ENCODE results near the gene RNPC3.

RNPC3 gene, protein sequence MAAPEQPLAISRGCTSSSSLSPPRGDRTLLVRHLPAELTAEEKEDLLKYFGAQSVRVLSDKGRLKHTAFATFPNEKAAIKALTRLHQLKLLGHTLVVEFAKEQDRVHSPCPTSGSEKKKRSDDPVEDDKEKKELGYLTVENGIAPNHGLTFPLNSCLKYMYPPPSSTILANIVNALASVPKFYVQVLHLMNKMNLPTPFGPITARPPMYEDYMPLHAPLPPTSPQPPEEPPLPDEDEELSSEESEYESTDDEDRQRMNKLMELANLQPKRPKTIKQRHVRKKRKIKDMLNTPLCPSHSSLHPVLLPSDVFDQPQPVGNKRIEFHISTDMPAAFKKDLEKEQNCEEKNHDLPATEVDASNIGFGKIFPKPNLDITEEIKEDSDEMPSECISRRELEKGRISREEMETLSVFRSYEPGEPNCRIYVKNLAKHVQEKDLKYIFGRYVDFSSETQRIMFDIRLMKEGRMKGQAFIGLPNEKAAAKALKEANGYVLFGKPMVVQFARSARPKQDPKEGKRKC

GRCh38 chr1:103525607-103526507, at the start of gene RNPC3:
TSS of gene RNPC3 (plus strand) at chr1:103525699. CDS start at chr1:103526071, 372 bp downstream.
- peak; percentile 57 for DNase-seq

DNA sequence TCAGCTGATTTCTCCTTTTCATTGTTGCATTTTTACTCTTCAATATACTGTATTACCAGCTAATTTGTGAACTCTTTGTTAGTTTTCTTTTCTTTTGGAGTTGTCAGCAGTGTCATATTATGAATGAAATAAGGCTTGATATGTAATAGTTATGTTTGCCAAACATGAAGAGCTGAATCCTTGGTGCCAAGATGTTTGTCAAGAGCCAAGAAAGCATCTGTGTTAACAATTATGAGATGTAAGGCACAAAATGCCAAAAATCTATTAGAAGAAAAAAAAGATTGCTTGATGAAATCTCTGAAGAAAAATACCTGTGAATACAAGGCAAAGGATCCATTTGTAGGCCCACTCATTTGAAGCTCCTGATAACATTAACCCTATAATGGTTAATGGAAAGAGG, 48.4 kb upstream of the RNPC3 start:
- DNase-seq = no peak

- no peak for DNase-seq
These were observed 35.6 kb upstream of the RNPC3 start for GRCh38 chr1:103489935-103490334.

DNA sequence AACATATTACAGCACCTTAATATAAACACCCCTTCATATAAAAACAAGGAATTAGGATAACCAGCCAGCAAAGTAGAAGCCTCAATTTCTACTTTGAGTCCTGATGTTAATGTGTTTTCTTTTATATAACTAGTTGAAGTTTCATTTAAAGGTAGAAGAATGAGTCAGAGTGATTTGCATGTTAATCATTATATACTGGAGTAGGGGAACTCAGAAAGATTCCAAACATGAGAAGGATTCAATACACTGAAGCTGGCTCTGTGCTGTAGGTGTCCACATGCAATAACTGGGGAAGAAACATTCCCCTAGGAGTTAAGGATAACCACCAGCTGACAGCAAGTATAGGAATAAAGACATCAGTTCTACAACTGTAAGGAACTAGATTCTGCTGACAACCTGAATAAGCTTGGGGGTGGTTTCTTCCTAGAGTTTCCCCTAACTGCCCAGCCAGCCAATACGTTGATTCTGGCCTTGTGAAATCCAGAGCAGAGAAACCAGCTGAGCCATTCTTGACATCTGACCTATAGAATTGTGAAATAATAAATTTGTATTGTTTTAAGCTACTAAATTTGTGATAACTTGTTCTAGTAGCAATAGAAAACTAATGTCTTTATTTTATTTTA, 33.4 kb upstream of the RNPC3 start:
- no peak for DNase-seq

- no peak for DNase-seq
These were observed 29.4 kb upstream of the RNPC3 start for GRCh38 chr1:103496014-103496635.

DNA sequence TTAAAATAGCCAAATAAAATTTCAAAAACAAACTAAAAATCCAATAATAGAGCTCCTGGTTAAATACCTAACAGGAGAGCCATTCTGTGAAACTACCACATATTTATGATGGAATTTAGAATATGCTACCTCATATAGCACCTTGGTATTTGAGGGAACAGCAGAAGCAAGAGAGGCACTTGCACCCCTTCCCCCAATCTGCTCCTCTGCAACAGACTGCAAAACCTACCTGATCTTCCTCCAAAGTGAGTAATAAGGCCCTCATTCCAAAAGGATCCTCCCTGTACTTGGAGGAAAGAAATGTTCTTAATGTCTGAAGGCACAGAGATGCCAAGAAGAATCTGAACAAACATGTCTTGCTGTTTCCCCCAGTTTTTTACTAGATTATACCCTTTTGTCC, 28.1 kb upstream of the RNPC3 start:
- DNase-seq = no peak

DNA sequence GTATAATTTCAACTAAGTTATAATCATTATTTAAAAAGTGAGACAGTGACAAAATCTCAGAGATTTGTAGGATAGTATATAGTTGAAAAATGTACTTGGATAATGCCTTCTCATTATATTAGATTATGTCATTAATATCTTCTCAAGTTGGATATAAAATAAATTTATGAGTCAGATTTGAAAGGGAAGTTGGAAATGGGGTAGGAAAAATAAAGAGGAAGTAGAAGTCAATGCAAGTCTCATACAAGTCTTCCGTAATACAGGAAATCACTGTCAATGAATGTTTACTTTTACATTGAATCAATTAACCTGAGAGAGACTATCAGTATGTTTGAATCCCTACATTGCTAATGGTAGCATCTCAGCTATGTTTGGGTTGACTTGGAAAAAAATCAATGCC, 16.2 kb upstream of the RNPC3 start:
- no peak for DNase-seq

- DNase-seq = no peak
These were observed 11.8 kb upstream of the RNPC3 start for GRCh38 chr1:103513711-103514110.

DNA sequence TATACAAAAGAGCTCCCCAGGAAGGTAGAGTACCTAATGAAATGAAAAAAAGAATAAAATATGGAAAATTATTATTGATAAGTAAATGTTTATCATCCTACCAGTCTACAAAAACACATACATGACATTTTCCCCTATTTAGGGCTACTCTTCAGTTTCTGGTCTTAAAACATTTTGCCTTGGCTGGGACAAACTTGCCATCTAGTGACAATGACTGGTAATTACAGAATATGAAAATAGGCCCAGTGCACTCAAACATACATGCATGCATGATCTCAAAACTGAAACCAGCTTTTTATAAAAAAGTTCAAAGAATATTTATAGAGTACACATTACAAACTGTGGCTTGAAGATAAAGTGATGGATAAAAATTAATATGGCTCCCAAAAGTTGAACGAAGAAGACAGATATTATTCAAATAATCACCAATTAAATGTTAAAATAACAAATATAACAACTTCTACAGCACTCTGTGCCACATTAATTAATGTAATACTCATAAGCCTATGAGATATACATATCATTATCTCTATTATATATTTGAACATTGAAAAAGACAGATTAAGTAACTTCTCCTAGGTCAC, 10.5 kb upstream of the RNPC3 start:
- no peak for DNase-seq

DNA sequence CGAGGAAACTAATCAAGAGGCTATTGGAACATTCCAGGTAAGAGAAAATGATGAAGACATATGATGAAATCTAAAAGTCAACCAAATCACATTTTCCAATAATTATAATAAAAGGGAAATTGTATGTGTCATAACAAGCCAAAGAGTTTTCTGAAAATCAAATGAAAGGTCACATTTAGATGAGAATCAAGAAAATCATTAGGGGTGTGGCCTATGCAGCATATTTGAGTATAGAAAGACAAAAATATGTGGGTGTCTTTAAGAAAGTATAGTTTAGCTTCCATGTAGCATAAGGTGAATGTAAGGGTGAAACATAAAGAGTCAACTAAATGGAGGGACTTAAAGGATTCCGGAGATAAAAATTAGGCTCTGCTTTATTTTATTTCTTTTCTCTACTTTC, 9.2 kb upstream of the RNPC3 start:
- no peak for DNase-seq

DNA sequence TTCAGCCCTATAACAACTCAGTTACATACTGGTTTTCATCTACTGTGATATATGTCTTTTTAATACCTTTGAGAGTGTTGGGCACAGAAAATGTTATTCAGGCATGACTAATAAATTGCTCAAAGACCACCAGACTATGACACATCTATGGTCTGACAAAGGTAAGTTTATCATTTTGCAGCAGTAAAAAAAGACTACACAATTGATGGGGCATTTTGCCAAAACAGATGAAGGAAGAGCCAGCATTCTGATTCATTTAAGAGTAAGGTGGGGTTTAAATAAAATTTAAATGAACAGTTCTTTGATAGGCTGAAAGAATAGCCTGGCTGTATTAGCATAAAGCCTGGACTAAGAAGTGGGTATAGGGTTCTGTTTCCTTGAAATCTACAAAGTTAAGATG, 8.8 kb upstream of the RNPC3 start:
- DNase-seq = no peak

GRCh38 chr1:103517380-103518047, 8.0 kb upstream of the RNPC3 start:
- DNase-seq = no peak

DNA sequence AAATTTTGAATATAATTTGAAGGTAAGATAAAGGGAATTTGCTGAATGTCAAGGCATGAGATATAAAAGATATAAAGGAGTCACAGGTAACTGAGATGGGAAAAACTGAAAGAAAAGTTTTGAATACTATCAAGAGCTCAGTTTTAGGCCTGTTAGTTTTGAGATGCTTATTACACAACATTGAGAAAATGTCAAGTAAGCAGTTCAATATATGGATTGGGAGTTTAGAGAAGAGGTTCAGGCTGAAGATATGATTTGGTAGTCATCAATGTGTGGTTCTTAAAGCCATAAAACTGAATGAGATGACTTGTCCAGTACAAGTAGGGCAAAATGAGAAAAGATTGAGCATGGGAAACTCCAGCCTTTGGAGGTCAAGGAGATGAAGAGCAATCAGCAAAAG, 4.7 kb upstream of the RNPC3 start:
- no peak for DNase-seq

DNA sequence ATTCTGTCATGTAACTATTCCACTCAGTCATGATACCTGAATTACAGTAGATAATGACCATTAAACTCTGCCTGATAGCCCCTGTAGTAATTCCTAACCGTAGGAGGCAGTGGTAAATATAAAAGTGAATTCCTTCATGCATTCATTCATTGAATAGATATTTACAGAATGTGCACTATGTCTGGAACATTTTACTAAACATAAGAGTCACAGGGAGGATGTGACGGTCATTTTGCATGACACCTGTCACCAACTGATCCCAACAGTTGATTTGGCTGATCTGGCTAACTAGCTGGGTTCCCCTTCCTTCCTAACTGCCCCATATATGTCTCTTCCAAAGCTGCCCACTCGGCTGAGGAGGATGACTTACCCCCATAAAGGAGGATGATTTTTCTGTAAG, 2.2 kb upstream of the RNPC3 start:
- no peak for DNase-seq

- DNase-seq = no peak
These were observed 339 bp upstream of the RNPC3 start for GRCh38 chr1:103525114-103525606.

- no peak for DNase-seq
These were observed 1.8 kb downstream of the RNPC3 start for GRCh38 chr1:103527331-103527730.

DNA sequence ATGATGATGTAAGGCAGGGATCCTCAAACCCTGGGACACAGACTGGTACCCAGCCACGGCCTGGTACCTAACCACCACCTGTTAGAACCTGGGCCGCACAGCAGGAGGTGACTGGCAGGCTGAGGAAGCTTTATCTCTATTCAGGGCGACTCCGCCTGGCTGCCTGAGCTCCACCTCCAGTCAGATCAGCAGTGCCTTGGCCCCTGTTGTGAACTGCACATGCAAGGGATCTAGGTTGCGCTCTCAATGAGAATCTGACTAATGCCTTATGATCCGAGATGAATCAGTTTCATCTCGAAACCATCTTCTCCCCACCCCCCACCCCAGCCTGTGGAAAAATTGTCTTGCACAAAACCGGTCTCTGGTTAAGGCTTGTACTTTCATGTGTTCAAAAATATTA, 4.2 kb downstream of the RNPC3 start:
- DNase-seq = no peak

DNA sequence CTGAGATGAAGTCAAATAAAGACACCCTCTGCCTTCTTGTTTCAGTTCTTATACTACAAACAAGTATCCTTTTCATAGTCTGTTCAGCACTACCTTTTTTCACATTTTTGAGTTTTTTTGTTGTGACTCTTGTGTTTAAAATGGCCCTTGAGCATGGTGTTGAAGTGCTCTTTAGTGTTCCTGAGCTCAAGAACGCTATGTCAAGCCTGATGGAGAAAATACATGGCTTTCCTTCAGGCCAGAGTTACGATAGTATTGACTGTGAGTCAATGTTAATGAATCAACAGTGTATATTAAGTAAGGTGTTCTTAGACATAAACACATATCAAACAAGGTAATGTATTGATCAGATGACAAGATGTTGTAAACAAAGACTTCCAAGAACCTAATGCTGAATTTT, 12.7 kb downstream of the RNPC3 start:
- DNase-seq = no peak

DNA sequence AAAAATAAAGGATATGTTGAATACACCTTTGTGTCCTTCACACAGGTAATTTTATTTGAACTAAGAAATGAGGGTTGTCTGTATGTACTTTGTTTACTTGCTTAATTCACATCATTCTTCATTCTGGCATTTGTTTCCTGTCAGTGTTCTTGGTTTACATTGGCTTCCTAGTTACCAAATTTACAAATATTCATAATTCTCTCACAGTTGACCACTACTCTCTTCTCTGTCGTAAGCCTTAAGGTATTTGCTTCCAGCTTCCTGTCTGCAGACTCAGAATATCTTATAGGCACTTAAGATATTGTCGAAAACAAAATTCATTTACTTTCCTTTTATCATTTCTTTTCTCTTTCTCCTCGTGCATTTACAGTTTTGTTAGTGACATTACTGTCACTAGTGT, 15.9 kb downstream of the RNPC3 start:
- DNase-seq = no peak

- no peak for DNase-seq
These were observed 21.0 kb downstream of the RNPC3 start for GRCh38 chr1:103546496-103546895.

DNA sequence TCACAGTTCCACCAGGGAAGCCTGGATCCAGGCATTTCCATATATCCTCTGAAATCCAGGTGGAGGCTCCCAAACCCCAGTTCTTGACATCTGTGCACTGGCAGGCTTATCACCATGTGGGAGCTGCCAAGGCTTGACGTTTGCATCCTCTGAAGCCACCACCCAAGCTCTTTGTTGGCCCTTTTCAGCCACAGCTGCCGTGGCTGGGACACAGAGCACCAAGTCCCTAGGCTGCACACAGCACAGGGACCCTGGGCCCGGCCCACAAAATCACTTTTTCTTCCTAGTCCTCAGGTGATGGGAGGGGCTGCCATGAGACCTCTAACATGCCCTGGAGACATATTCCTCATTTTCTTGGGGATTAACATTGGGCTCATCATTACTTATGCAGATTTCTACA, 22.3 kb downstream of the RNPC3 start:
- DNase-seq = no peak

DNA sequence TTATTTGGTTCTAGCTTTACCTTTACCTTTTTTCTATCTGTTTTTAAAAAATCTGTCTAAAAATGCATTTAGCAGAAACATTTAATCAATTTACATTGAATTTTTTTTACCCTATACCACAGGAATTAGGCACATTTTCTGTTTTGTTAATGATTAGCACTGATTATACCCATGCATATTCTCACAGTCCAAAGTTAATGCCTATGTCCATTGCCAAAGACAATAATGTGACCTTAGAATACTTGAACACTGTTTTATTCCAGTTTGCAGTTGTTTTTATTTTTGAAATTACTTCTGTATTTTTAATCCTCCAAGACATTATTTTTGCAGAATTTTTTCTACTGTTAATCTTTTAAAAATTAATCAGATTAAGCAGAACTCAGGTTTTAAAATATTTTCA, 34.9 kb downstream of the RNPC3 start:
- no peak for DNase-seq
